Measurements from ENCODE around the gene SP4.

Gene SP4

DNA sequence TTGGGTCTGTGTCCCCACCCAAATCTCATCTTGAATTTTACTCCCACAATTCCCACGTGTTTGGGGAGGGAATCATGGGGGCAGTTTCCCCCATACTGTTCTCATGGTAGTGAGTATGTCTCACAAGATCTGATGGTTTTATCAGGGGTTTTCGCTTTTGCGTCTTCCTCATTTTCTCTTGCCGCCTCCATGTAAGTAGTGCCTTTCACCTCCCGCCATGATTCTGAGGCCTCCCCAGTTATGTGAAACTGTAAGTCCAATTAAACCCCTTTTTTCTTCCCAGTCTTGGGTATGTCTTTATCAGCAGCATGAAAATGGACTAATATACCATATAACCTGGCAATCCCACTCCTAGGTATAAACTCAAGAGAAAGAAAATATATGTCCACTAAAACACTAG is 25.9 kb upstream of the SP4 start:
- Histone ChIP-seq H3K9me3 (ENCODE audit: insufficient read depth, low read length) (peaks cover 12% of the 10 kb centered on the region; the same call in 1 of the 2 replicates), H3K4me3 (ENCODE audit: insufficient read depth, low read length, poor library complexity, severe bottlenecking) (no peak overlapping the region), H3K27ac (ENCODE audit: low read depth, low read length) (no peak overlapping the region), H3K9ac (ENCODE audit: low read length) (no peak overlapping the region), H3K79me2 (ENCODE audit: insufficient read depth, low read length) (no peaks in the 10 kb centered on the region), H3K36me3 (ENCODE audit: low read length) (no peaks in the 10 kb centered on the region), H4K20me1 (ENCODE audit: low read depth, low read length) (no peaks in the 10 kb centered on the region), H3F3A (ENCODE audit: insufficient read depth) (no peaks in the 10 kb centered on the region), H3K4me2 (ENCODE audit: low read depth, low read length, poor library complexity, severe bottlenecking) (no peak overlapping the region), H3K27me3 (ENCODE audit: low read length) (no peaks in the 10 kb centered on the region), H2AFZ (ENCODE audit: low read depth, low read length, severe bottlenecking) (no peak overlapping the region), H3K9me2 (replicated peaks; ENCODE audit: insufficient read depth, low read length) (no peaks in the 10 kb centered on the region)
- TF ChIP-seq, protein P1, sequence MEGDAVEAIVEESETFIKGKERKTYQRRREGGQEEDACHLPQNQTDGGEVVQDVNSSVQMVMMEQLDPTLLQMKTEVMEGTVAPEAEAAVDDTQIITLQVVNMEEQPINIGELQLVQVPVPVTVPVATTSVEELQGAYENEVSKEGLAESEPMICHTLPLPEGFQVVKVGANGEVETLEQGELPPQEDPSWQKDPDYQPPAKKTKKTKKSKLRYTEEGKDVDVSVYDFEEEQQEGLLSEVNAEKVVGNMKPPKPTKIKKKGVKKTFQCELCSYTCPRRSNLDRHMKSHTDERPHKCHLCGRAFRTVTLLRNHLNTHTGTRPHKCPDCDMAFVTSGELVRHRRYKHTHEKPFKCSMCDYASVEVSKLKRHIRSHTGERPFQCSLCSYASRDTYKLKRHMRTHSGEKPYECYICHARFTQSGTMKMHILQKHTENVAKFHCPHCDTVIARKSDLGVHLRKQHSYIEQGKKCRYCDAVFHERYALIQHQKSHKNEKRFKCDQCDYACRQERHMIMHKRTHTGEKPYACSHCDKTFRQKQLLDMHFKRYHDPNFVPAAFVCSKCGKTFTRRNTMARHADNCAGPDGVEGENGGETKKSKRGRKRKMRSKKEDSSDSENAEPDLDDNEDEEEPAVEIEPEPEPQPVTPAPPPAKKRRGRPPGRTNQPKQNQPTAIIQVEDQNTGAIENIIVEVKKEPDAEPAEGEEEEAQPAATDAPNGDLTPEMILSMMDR (IDR thresholded peaks at IDR 0.05; ENCODE audit: insufficient read depth, low read length, poor library complexity, severe bottlenecking) = no peak
- no peak for TF ChIP-seq EZH2phosphoT487 (conservative IDR thresholded peaks at IDR 0.05; ENCODE audit: low read length)

GRCh38 chr7:21407796-21408480 is 19.9 kb upstream of the SP4 start:
- Histone ChIP-seq H3K4me3 (ENCODE audit: insufficient read depth, low read length, poor library complexity, severe bottlenecking) (no peak overlapping the region), H3K9ac (ENCODE audit: low read length) (no peak overlapping the region), H3K27ac (ENCODE audit: low read depth, low read length) (no peak overlapping the region), H3K79me2 (ENCODE audit: insufficient read depth, low read length) (no peaks in the 10 kb centered on the region), H2AFZ (ENCODE audit: low read depth, low read length, severe bottlenecking) (no peak overlapping the region), H3F3A (ENCODE audit: insufficient read depth) (no peaks in the 10 kb centered on the region), H3K4me2 (ENCODE audit: low read depth, low read length, poor library complexity, severe bottlenecking) (no peak overlapping the region), H4K20me1 (ENCODE audit: low read depth, low read length) (no peaks in the 10 kb centered on the region), H3K9me2 (replicated peaks; ENCODE audit: insufficient read depth, low read length) (no peaks in the 10 kb centered on the region), H3K27me3 (ENCODE audit: low read length) (no peaks in the 10 kb centered on the region), H3K36me3 (ENCODE audit: low read length) (no peaks in the 10 kb centered on the region), H3K9me3 (ENCODE audit: insufficient read depth, low read length) (no peaks in the 10 kb centered on the region)
- TF ChIP-seq EZH2phosphoT487 (conservative IDR thresholded peaks at IDR 0.05; ENCODE audit: low read length) = no peak
- TF ChIP-seq, protein P1 (IDR thresholded peaks at IDR 0.05; ENCODE audit: insufficient read depth, low read length, poor library complexity, severe bottlenecking) = no peak

DNA sequence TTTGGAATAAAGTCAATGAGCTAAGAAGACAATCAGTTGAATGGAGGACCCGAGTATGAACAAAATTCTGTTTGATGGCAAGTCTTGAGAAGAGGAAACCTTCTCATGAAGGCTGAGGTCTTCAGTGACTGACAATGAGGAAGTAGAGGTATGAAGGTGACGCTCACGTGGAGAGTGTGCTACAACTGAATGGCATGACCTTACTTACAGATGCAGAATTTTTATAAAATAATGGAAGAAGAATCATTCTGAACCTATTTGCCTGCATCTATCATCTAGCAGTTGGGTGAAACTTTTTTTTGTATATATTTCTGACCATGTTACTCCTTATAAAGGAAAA is 19.4 kb upstream of the SP4 start:
- Histone ChIP-seq H3K27me3 (ENCODE audit: low read length) (no peaks in the 10 kb centered on the region), H3K79me2 (ENCODE audit: insufficient read depth, low read length) (no peaks in the 10 kb centered on the region), H3K9me3 (ENCODE audit: insufficient read depth, low read length) (no peaks in the 10 kb centered on the region), H3K27ac (ENCODE audit: low read depth, low read length) (no peak overlapping the region), H3K4me2 (ENCODE audit: low read depth, low read length, poor library complexity, severe bottlenecking) (no peak overlapping the region), H2AFZ (ENCODE audit: low read depth, low read length, severe bottlenecking) (no peak overlapping the region), H3K9ac (ENCODE audit: low read length) (no peak overlapping the region), H3K9me2 (replicated peaks; ENCODE audit: insufficient read depth, low read length) (no peaks in the 10 kb centered on the region), H4K20me1 (ENCODE audit: low read depth, low read length) (no peaks in the 10 kb centered on the region), H3K36me3 (ENCODE audit: low read length) (no peaks in the 10 kb centered on the region), H3F3A (ENCODE audit: insufficient read depth) (no peaks in the 10 kb centered on the region), H3K4me3 (ENCODE audit: insufficient read depth, low read length, poor library complexity, severe bottlenecking) (no peak overlapping the region)
- TF ChIP-seq, protein P1 (IDR thresholded peaks at IDR 0.05; ENCODE audit: insufficient read depth, low read length, poor library complexity, severe bottlenecking) = no peak
- no peak for TF ChIP-seq EZH2phosphoT487 (conservative IDR thresholded peaks at IDR 0.05; ENCODE audit: low read length)
